ENCODE measurements around the gene KLHL6.
"Not testable (repeated sequence)": the region's sequence is repeated elsewhere in the genome, so short reads cannot be mapped to it uniquely, and the experiment has no call there.

The KLHL6 gene

GRCh38 chr3:183486472-183486871 lies 69.0 kb downstream of the KLHL6 start:
- DNase-seq (ENCODE audit: low spot score), result no peak

GRCh38 chr3:183485585-183485984 lies 69.9 kb downstream of the KLHL6 start:
- DNase-seq (ENCODE audit: low spot score), result no peak

GRCh38 chr3:183485093-183485492 lies 70.4 kb downstream of the KLHL6 start:
- DNase-seq (ENCODE audit: low spot score), result no peak

- DNase-seq (ENCODE audit: low spot score), result no peak
Measured at GRCh38 chr3:183484431-183485075, 71.0 kb downstream of the KLHL6 start.

- DNase-seq (ENCODE audit: low spot score), result peak; percentile 52
Measured at GRCh38 chr3:183481582-183481981, 73.9 kb downstream of the KLHL6 start.

- DNase-seq (ENCODE audit: low spot score), result no peak
Measured at GRCh38 chr3:183478501-183478900, 77.0 kb downstream of the KLHL6 start.

- no peak for DNase-seq (ENCODE audit: low spot score)
Measured at GRCh38 chr3:183477801-183478456, 77.6 kb downstream of the KLHL6 start.

GRCh38 chr3:183475764-183476162 lies 79.7 kb downstream of the KLHL6 start:
- DNase-seq (ENCODE audit: low spot score), result not testable (repeated sequence)

- no peak for DNase-seq (ENCODE audit: low spot score)
Measured at GRCh38 chr3:183475016-183475763, 80.3 kb downstream of the KLHL6 start.

GRCh38 chr3:183473969-183474368 lies 81.5 kb downstream of the KLHL6 start:
- no peak for DNase-seq (ENCODE audit: low spot score)

- no peak for DNase-seq (ENCODE audit: low spot score)
Measured at GRCh38 chr3:183472155-183472554, 83.4 kb downstream of the KLHL6 start.

GRCh38 chr3:183468424-183468823 lies 87.1 kb downstream of the KLHL6 start:
- DNase-seq (ENCODE audit: low spot score), result no peak

GRCh38 chr3:183466575-183466974 lies 88.9 kb downstream of the KLHL6 start:
- DNase-seq (ENCODE audit: low spot score), result no peak

GRCh38 chr3:183465710-183466109 lies 89.8 kb downstream of the KLHL6 start:
- DNase-seq (ENCODE audit: low spot score), result not testable (repeated sequence)

GRCh38 chr3:183464480-183464879 lies 91.0 kb downstream of the KLHL6 start:
- DNase-seq (ENCODE audit: low spot score), result no peak

- DNase-seq (ENCODE audit: low spot score), result no peak
Measured at GRCh38 chr3:183460081-183461055, 95.1 kb downstream of the KLHL6 start.

- no peak for DNase-seq (ENCODE audit: low spot score)
Measured at GRCh38 chr3:183455089-183455488, 100.4 kb downstream of the KLHL6 start.

GRCh38 chr3:183454064-183454463 lies 101.4 kb downstream of the KLHL6 start:
- no peak for DNase-seq (ENCODE audit: low spot score)

GRCh38 chr3:183449791-183450190 lies 105.7 kb downstream of the KLHL6 start:
- no peak for DNase-seq (ENCODE audit: low spot score)

- DNase-seq (ENCODE audit: low spot score), result no peak
Measured at GRCh38 chr3:183449391-183449790, 106.1 kb downstream of the KLHL6 start.

- no peak for DNase-seq (ENCODE audit: low spot score)
Measured at GRCh38 chr3:183448369-183449128, 107.0 kb downstream of the KLHL6 start.

All from activated CD4-positive, alpha-beta T cell treated with anti-CD3 and anti-CD28 coated beads, Interleukin-2, Interleukin-4, amounts not matched to agents 100 ng/mL and 50 ng/mL, durations not matched to agents 16 hours and 8 hours (primary cell).